Urinary bladder (tissue), 4 donors: ENCODE measurements around the gene KLB. TPM values are rescaled to one million over a fixed set of nuclear protein-coding genes. Genes with fewer than 3 reads are reported as not detected.
"Not testable (repeated sequence)": the region's sequence is repeated elsewhere in the genome, so short reads cannot be mapped to it uniquely, and the experiment has no call there.

Experiments used
- DNase-seq: peaks from one replicate; pipeline ENCODE4 v3.0.0-alpha.2; 2015; ENCODE audit errors: extremely low spot score
- H3K27ac ChIP-seq: one replicate; pipeline ENCODE4 v1.5.1; 2013; ENCODE audit warnings: low read depth, mild to moderate bottlenecking, moderate library complexity
- H3K36me3 ChIP-seq: one replicate; pipeline ENCODE4 v1.6.1; 2013; ENCODE audit warnings: mild to moderate bottlenecking, moderate library complexity; ENCODE audit not compliant: insufficient read depth
- H3K4me1 ChIP-seq: one replicate; pipeline ENCODE4 v1.6.1; 2013; ENCODE audit warnings: mild to moderate bottlenecking, moderate library complexity; ENCODE audit not compliant: insufficient read depth
- H3K4me3 ChIP-seq: one replicate; pipeline ENCODE4 v1.5.1; 2013; ENCODE audit warnings: low read depth, low read length
- WGBS: extraction: QIAGEN DNeasy Blood & Tissue Kit; methylation state at CpG from one replicate; pipeline ENCODE4 v1.1.7; 2013; 5-methylcytosine and 5-hydroxymethylcytosine counted together
- polyA plus RNA-seq: library from polyadenylated mRNA; stranded (reverse); fragments of 200-250 nt; gene quantifications from one replicate; pipeline ENCODE4 v1.2.3, GENCODE V29; 2013
- total RNA-seq: library from RNA; depleted of rRNA; stranded (reverse); fragments of >200 nt; gene quantifications from one replicate; pipeline ENCODE4 v1.2.3, GENCODE V29; 2014
- donor health status: healthy with polysubstance abuse.
- donor health status: healthy.

Gene KLB
- total and polyA plus RNA-seq, 2 donors: 0.16 to 0.48 TPM

DNA sequence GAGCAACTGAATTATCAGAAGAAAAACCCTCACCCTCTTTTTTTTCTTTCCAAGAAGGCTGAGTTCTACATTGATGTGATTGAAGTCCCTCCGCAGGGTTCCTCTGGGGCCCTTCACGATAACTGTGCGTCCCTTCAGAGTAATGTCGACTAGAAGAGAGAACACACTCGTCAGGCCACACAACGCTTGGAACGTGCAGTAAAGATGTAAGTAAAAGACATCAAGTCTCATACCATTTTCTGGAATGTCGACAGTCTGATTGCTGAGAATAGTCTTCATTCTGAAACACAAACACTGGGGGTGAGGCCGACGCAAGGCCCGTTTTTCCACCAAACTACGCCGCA lies 51.4 kb downstream of the KLB start:
- Histone ChIP-seq H3K27ac (peak overlapping the region; percentile 97), H3K4me3 (peak overlapping the region; percentile 59)
- not testable (repeated sequence) for DNase-seq, H3K36me3 ChIP-seq, H3K4me1 ChIP-seq
- WGBS: under 1% methylated on average over 13 of the region's 13 CpGs

DNA sequence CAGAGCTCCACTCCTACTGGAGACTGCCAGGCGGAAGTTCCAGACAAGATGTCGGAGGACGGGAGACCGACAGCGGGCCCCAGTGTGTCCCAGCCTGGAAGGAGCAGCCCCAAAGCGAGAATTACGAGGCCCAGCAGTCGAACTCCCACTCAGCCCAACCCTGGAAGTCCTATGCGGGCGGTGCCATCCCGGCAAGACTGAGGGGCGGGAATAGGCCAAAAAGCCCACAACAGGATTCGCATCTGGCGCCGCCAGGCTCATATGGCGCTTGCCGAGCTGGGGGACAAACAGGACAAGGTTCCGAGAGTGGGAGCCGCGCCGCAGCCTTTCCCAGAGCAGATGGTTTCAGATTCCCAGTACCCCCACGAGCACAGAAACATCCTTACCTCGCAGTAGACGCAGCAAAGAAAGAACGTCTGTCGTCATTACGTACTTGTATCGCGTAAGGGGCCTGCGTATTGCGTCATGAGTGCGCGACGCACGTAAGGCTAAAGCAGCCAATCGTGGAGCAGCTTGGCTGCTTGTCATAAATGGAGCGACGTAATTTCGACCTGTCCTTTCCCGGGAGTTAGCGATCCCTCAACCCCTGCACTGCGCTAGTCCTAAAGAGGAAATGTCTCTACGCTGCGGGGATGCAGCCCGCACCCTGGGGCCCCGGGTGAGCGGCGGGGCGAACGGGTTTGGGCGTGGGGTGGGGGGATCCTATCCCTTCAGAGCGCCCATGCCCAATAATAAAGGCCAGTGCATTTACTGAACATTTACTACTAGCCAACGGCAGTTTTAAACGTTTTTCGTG lies 52.0 kb downstream of the KLB start, which contains the start of the genes LIAS and RPL9:
LIAS (plus strand) TSS at position 552 of the 796 bp plus-strand sequence; CDS start at position 614, 62 bp downstream.
RPL9 (minus strand) TSS at position 418 of the 796 bp plus-strand sequence. CDS start 483 bp downstream, outside the sequence.
- peaks cover 2% of the 10 kb centered on the region for H3K4me1 ChIP-seq
- H3K36me3 ChIP-seq: peaks cover 3% of the 10 kb centered on the region
- peak within 1 kb of the TSS; percentile 59 for H3K4me3 ChIP-seq
- DNase-seq: peak; percentile 96
- under 1% methylated on average over 55 of the region's 55 CpGs for WGBS
- H3K27ac ChIP-seq: peak within 1 kb of the TSS; percentile 97

DNA sequence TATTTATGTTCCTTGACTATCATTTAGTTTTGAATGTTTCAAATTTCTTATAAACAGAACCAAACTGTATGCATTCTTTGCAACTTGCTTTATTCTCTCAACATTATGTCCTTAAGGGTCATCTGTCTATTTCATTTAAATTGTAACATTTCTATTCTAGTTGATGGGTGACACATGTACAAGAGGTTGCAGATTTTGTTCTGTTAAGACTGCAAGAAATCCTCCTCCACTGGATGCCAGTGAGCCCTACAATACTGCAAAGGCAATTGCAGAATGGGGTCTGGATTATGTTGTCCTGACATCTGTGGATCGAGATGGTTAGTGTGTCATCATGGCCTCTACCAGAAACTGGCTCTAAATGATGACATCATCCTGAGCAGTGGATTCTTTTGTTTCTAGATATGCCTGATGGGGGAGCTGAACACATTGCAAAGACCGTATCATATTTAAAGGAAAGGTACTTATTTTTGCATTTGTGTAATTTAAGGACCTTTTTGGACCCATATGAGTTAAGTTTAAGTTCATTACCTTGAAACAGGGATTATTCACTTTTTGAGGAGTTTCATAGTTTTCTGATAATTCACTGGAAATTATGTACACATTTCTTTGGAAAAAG lies 58.3 kb downstream of the KLB start:
- WGBS: 28% methylated on average over 2 of the region's 2 CpGs
- no peak for DNase-seq
- H3K4me1 ChIP-seq: no peaks in the 10 kb centered on the region
- H3K36me3 ChIP-seq: no peaks in the 10 kb centered on the region
- no peak overlapping the region for H3K27ac ChIP-seq
- H3K4me3 ChIP-seq: no peak overlapping the region

DNA sequence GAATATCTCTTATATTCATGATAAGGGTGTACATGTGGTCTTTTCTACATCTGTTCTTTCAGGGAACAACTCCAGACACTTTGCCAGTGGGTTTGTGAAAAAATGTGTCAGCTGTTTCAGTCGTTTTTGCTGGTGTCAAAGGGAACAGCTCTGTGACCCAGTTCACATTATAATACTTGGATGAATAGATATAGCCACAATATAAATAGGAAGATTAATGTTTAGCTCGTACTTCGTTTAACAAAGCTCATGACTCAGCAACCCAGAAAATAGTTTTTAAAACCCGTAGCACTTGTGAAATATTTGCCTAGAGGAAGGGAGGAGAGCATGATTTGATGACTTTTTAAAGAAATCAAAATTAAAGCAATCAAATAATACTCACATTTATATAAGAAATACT lies 60.0 kb downstream of the KLB start:
- H3K27ac ChIP-seq: no peak overlapping the region
- no peak overlapping the region for H3K4me3 ChIP-seq
- WGBS: 60% methylated on average over 4 of the region's 4 CpGs
- no peak for DNase-seq
- H3K4me1 ChIP-seq: no peaks in the 10 kb centered on the region
- H3K36me3 ChIP-seq: no peaks in the 10 kb centered on the region

DNA sequence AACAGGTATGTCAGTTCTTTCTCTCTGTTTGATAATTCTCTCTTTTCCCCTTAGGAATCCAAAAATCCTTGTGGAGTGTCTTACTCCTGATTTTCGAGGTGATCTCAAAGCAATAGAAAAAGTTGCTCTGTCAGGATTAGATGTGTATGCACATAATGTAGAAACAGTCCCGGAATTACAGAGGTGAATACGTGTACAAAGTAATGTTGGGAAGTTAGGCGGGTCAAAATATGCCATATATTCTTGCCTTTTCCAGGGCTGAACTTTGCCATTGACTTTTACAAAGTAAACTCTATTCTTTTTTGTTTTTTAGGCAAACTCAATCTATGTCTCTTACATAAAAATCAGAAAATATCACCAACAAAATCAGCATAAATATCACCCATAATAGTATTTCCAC lies 60.7 kb downstream of the KLB start:
- no peak for DNase-seq
- Histone ChIP-seq H3K36me3 (no peaks in the 10 kb centered on the region), H3K4me3 (no peak overlapping the region), H3K27ac (no peak overlapping the region), H3K4me1 (no peaks in the 10 kb centered on the region)
- 95% methylated on average over 4 of the region's 4 CpGs for WGBS

DNA sequence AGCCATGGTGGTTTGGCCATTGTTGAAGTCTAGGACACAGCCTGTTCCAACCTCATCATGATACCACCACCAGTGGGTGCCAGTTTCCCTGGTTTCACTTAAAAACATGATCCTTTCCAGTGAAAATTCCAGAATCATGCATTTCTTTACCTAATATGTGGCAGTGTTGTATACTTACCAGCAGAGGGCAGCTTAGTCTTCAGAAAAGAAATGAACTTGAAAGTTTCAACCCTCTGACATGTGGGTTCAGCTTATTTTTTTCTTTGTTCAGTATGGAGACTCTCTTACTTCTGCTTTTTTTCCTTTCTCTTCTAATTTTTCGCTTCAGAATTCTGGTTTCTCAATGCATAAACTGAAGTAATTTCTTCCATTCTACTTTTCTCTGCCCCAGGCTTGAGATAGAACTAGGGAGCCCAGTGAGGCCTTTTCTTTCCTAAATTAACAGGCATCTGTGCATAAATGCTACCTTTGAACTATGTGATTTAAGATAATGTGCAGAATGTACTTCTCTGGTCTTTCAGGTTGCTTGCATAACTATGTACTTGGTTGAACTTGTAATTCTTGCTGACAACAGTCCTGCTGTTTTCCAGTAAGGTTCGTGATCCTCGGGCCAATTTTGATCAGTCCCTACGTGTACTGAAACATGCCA lies 62.8 kb downstream of the KLB start:
- H3K4me3 ChIP-seq: no peak overlapping the region
- peak; percentile 52 for DNase-seq
- H3K4me1 ChIP-seq: no peaks in the 10 kb centered on the region
- H3K36me3 ChIP-seq: no peaks in the 10 kb centered on the region
- no peak overlapping the region for H3K27ac ChIP-seq
- 60% methylated on average over 4 of the region's 4 CpGs for WGBS

DNA sequence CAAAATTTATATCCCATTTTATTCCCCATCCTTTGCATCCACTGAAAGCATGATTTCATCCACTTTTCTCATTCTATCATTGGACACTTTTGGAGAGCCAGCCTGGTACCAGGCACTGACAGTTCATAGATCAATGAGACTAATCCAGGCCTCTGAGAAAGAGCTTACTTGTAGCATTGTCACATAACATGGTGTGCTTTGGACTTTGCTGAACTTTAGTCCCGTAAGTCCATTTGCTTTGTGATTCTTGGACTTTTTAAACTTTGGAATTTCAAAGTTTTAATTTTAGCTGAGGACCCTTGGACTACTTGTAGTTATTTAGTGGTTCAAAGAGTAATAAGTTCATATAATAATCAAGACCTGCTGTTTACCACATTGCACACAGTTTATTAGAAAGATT lies 63.7 kb downstream of the KLB start:
- peaks cover 1% of the 10 kb centered on the region for H3K36me3 ChIP-seq
- no peak for DNase-seq
- no peak overlapping the region for H3K27ac ChIP-seq
- H3K4me1 ChIP-seq: no peaks in the 10 kb centered on the region
- 95% methylated on average over 1 of the region's 1 CpG for WGBS
- no peak overlapping the region for H3K4me3 ChIP-seq

DNA sequence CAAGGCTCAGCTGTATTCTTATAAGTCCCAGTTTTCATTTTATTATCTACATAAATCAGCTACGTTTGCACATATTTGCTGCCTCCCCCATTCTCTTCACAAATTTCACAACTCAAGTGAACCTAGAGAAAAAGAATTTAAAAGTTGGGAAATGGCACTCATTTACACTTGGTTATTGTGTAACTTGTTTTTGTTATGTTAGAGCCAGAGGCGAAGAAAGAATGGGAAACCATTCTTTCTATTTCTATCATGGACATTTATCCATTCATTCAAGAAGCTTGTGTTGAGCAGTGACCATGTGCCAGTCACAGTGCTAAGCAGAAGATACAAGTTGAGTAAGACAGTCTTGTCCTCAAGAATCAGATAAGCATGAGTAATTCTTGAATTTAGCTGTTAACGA lies 65.7 kb downstream of the KLB start:
- DNase-seq: no peak
- Histone ChIP-seq H3K36me3 (peaks cover 1% of the 10 kb centered on the region), H3K4me3 (no peak overlapping the region), H3K4me1 (no peaks in the 10 kb centered on the region), H3K27ac (no peak overlapping the region)
- 89% methylated on average over 3 of the region's 3 CpGs for WGBS

DNA sequence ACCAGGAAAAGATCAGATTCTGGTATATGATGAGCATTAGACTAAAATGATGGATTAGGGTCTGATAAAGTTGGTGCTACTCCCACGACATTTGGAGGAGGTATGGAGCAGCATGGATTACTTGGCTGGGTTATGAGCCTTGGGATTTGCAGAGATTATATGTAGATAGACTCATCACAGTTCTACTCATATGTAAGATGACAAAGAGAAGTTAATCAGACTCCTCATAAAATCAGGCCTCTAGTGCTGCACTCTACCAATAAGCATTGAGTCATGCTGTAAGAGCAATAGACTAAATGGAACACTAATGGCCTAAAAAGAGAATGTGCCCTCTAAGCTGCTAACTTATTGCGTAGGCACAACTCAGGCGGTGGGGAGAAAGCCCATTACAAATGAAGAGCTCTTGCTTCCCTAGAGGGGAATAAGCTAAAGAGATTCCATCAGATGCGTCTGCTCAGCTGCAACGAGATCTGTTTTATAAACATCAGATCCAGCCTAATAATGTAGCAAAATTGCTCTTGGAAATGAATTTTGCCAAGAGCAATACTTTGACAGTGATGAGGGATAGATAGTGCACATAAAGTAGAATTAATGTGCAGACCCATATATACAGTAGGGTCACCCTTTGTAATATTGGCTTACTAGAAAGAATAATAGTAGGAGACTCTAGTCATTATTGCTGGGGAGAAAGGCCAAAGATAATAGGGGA lies 69.6 kb downstream of the KLB start:
- peaks cover 1% of the 10 kb centered on the region for H3K36me3 ChIP-seq
- WGBS: 64% methylated on average over 5 of the region's 5 CpGs
- DNase-seq: no peak

DNA sequence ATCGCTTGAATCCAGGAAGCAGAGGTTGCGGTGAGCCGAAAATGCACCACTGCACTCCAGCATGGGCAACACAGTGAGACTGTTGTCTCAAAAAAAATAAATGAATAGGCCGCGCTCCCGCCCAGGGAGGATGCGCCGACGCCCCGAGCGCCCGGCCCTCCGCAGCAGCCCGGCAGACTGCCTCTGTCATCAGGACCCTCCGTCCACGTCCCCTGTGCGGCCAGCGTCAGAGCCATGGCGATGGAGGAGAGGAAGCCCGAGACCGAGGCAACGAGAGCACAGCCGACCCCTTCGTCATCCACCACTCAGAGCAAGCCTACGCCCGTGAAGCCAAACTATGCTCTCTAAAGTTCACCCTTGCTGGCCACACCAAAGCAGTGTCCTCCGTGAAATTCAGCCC lies 73.5 kb downstream of the KLB start:
- Histone ChIP-seq H3K27ac (no peak overlapping the region), H3K36me3 (no peaks in the 10 kb centered on the region), H3K4me1 (no peaks in the 10 kb centered on the region), H3K4me3 (no peak overlapping the region)
- WGBS: 96% methylated on average over 27 of the region's 27 CpGs
- no peak for DNase-seq

More for the DNA sequence above, 69.6 kb downstream of the KLB start:
- Histone ChIP-seq H3K27ac (no peak overlapping the region), H3K4me1 (no peaks in the 10 kb centered on the region), H3K4me3 (no peak overlapping the region)

DNA sequence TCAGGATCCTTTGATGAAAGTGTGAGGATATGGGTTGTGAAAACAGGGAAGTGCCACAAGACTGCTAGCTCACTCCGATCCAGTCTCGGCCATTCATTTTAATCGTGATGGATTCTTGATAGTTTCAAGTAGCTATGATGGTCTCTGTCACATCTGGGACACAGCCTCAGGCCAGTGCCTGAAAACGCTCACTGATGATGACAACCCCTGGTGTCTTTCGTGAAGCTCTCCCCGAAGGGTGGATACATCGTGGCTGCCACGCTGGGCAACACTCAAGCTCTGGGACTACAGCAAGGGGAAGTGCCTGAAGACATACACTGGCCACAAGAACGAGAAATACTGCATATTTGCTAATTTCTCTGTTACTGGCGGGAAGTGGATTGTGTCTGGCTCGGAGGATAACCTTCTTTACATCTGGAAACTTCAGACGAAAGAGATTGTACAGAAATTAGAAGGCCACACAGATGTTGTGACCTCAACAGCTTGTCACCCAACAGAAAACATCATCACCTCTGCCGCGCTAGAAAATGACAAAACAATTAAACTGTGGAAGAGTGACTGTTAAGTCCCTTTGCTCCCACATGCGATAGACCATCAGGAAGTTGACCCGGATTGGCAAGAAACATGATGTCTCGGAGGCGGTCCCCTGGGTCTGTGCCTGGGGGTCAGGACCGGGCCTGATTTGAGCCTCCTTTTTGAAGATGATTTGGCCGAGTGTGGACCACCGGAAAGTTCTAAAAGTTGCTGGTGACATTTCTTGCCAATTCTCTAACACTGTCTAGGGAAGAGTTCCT lies 74.4 kb downstream of the KLB start:
- Histone ChIP-seq H3K4me3 (no peak overlapping the region), H3K27ac (no peak overlapping the region), H3K36me3 (no peaks in the 10 kb centered on the region), H3K4me1 (no peaks in the 10 kb centered on the region)
- no peak for DNase-seq
- WGBS: 89% methylated on average over 21 of the region's 21 CpGs

DNA sequence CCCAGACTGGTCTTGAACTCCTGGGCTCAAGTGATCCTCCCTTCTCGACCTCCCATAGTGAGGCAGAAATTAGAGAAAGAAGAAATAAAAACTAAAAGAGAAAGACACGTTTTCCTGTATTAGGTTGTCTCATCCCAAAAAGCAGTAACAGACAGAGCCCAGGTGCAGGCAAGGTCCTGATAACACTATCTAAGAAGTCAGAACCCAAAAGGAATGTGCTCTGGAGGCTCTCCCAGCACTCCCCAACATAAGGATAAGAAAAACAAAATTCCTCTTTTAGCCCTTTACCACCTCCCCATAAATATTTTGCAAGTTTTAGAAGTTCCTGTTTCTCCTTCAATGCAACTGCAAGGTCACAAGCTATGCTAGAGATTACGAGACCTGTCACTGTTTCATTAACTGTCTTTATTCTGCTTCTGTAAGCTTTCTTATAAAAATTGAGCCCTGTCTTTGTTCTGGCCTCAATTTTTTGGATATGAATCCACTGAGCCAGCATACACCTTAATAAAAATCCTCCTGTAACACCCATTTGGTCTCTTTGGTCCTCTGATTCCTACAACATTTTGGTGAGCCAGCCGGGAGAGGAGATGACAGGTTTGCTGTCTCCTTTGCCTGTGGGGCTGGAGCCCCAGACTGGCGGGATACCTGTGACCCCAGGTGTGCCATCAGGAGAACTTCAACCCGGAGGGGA lies 78.0 kb downstream of the KLB start:
- Histone ChIP-seq H3K27ac (no peak overlapping the region), H3K36me3 (no peaks in the 10 kb centered on the region), H3K4me3 (no peak overlapping the region), H3K4me1 (no peaks in the 10 kb centered on the region)
- WGBS: 87% methylated on average over 6 of the region's 6 CpGs
- DNase-seq: no peak
